22Rv1 (cell line): ENCODE data around the gene STK10.
"Not testable (repeated sequence)": the region's sequence is repeated elsewhere in the genome, so short reads cannot be mapped to it uniquely, and the experiment has no call there.

Experiments used
- CTCF ChIP-seq: fragments of 450-650 bp; IDR thresholded peaks from 2 replicates; pipeline ENCODE4 v1.5.1; 2017; ENCODE audit warnings: mild to moderate bottlenecking
- ZFX ChIP-seq: fragments of 450-650 bp; IDR thresholded peaks from 2 replicates; pipeline ENCODE4 v1.6.1; 2017; ENCODE audit warnings: antibody characterized with exemption, borderline replicate concordance

- TF ChIP-seq CTCF, ZFX: not testable (repeated sequence)
Observed at GRCh38 chr5:172020110-172020786, 167.8 kb downstream of the STK10 start.
